RWPE2 (cell line): ENCODE results near the gene MTIF3.

Source experiments
- ATAC-seq: fragments of 200-7000 bp; cut with Tn5 transposase; 3 replicates; pipeline ENCODE4 v1.9.1; 2021; ENCODE audit warnings: low read depth
- DNase-seq: peaks from one replicate; pipeline ENCODE4 v3.0.0-alpha.2; 2020; ENCODE audit warnings: low spot score
- H3K27ac ChIP-seq: fragments of 450-650 bp; 2 replicates; pipeline ENCODE4 v1.5.1; 2017; ENCODE audit warnings: mild to moderate bottlenecking; ENCODE audit not compliant: poor library complexity, severe bottlenecking
- H3K27me3 ChIP-seq: fragments of 250-450 bp; sonication (Bioruptor Pico); 2 replicates; pipeline ENCODE4 v1.5.1; 2021; ENCODE audit warnings: mild to moderate bottlenecking, moderate library complexity; ENCODE audit not compliant: insufficient read depth, poor library complexity, severe bottlenecking
- H3K36me3 ChIP-seq: fragments of 250-450 bp; sonication (Bioruptor Pico); 2 replicates; pipeline ENCODE4 v1.5.1; 2020; ENCODE audit warnings: low read depth, mild to moderate bottlenecking, moderate library complexity
- H3K4me1 ChIP-seq: fragments of 250-450 bp; sonication (Bioruptor Pico); 2 replicates; pipeline ENCODE4 v1.5.1; 2021; ENCODE audit warnings: mild to moderate bottlenecking, moderate library complexity; ENCODE audit not compliant: insufficient read depth, poor library complexity, severe bottlenecking
- H3K4me3 ChIP-seq: fragments of 250-450 bp; sonication (Bioruptor Pico); 2 replicates; pipeline ENCODE4 v1.5.1; 2021; ENCODE audit warnings: mild to moderate bottlenecking, moderate library complexity; ENCODE audit not compliant: severe bottlenecking
- H3K9me3 ChIP-seq: fragments of 250-450 bp; sonication (Bioruptor Pico); 2 replicates; pipeline ENCODE4 v1.5.1; 2021; ENCODE audit warnings: mild to moderate bottlenecking, moderate library complexity; ENCODE audit not compliant: severe bottlenecking
- CTCF ChIP-seq: fragments of 450-650 bp; IDR thresholded peaks from one replicate; pipeline ENCODE4 v1.5.1; 2017; ENCODE audit warnings: mild to moderate bottlenecking, moderate library complexity; ENCODE audit not compliant: poor library complexity, severe bottlenecking

MTIF3 gene

GRCh38 chr13:27425918-27426630 lies 24.3 kb downstream of the MTIF3 start:
- Histone ChIP-seq H3K9me3 (no peaks in the 10 kb centered on the region), H3K27me3 (no peaks in the 10 kb centered on the region), H3K4me1 (peaks cover 8% of the 10 kb centered on the region), H3K27ac (peak overlapping the region; percentile 82), H3K36me3 (peaks cover 42% of the 10 kb centered on the region), H3K4me3 (peak overlapping the region; percentile 43)
- TF ChIP-seq CTCF: peak; percentile 44
- ATAC-seq (peak; percentile 87), DNase-seq (peak; percentile 81)

- H3K36me3 ChIP-seq: peaks cover 35% of the 10 kb centered on the region
- no peak for TF ChIP-seq CTCF
- H3K27me3 ChIP-seq: no peaks in the 10 kb centered on the region
- peak overlapping the region; percentile 82 for H3K27ac ChIP-seq
- H3K4me3 ChIP-seq: peak overlapping the region; percentile 43
- ATAC-seq (no peak; the same call in 2 of the 3 replicates), DNase-seq (no peak)
- H3K4me1 ChIP-seq: peaks cover 8% of the 10 kb centered on the region
- no peaks in the 10 kb centered on the region for H3K9me3 ChIP-seq
These were observed 25.0 kb downstream of the MTIF3 start for GRCh38 chr13:27425158-27425917.

GRCh38 chr13:27424246-27425157 lies 25.9 kb downstream of the MTIF3 start, which contains the start of gene GTF3A:
Gene GTF3A (plus strand): TSS chr13:27424619.
- no peak for TF ChIP-seq CTCF
- no peaks in the 10 kb centered on the region for H3K9me3 ChIP-seq
- H3K27ac ChIP-seq: peak within 1 kb of the TSS; percentile 82
- H3K4me1 ChIP-seq: peaks cover 8% of the 10 kb centered on the region
- DNase-seq: peak; percentile 60
- H3K4me3 ChIP-seq: peak within 1 kb of the TSS; percentile 43
- peaks cover 26% of the 10 kb centered on the region for H3K36me3 ChIP-seq
- peak; percentile 48 for ATAC-seq
- no peaks in the 10 kb centered on the region for H3K27me3 ChIP-seq

GRCh38 chr13:27423333-27423732 lies 27.0 kb downstream of the MTIF3 start:
- no peaks in the 10 kb centered on the region for H3K27me3 ChIP-seq
- peaks cover 18% of the 10 kb centered on the region for H3K36me3 ChIP-seq
- H3K27ac ChIP-seq: no peak overlapping the region
- H3K9me3 ChIP-seq: no peaks in the 10 kb centered on the region
- H3K4me3 ChIP-seq: no peak overlapping the region
- DNase-seq (no peak), ATAC-seq (no peak)
- H3K4me1 ChIP-seq: peaks cover 8% of the 10 kb centered on the region
- TF ChIP-seq CTCF: no peak
